Gastroesophageal sphincter (tissue), 4 donors: Measurements from ENCODE around the gene KNDC1. TPM values are rescaled to one million over a fixed set of nuclear protein-coding genes. Genes with fewer than 3 reads are reported as not detected.
A peak's percentile ranks its signal among the peaks of the same experiment; 100 is the strongest.

Experiments
- ATAC-seq: fragments of 150-250 bp; one replicate; pipeline ENCODE4 v1.9.1; 2016; ENCODE audit warnings: mild to moderate bottlenecking, moderate library complexity
- H3K27ac ChIP-seq, 4 donors: fragments of 200-600 bp; sonication (generic) in 3 of 4; 1 replicate in 3 of 4; 2 replicates in 1 of 4; pipeline ENCODE4 v1.5.1; 2016 to 2019
- H3K27me3 ChIP-seq: fragments of 200-600 bp; sonication (generic); one replicate; pipeline ENCODE4 v1.5.1; 2019
- H3K36me3 ChIP-seq, 2 donors: fragments of 200-600 bp; sonication (generic); one replicate each; pipeline ENCODE4 v1.5.1; 2019; ENCODE audit warnings: control low read depth in 1 of 2
- H3K4me1 ChIP-seq, 3 donors: fragments of 200-600 bp; sonication (generic); 1 replicate in 2 of 3; 2 replicates in 1 of 3; pipeline ENCODE4 v1.5.1; 2016 to 2019; ENCODE audit warnings: control low read depth in 2 of 3
- H3K4me3 ChIP-seq, 2 donors: fragments of 200-600 bp; sonication (generic); one replicate each; pipeline ENCODE4 v1.5.1; 2019; ENCODE audit warnings: mild to moderate bottlenecking in 1 of 2, moderate library complexity in 1 of 2
- H3K9me3 ChIP-seq, 3 donors: fragments of 200-600 bp; sonication (generic); one replicate each; pipeline ENCODE4 v1.5.1; 2017 to 2019; ENCODE audit warnings: control low read depth in 2 of 3
- EP300 ChIP-seq: sonication (generic); formaldehyde crosslinking; IDR thresholded peaks from one replicate; pipeline ENCODE4 v1.6.1; 2017; ENCODE audit warnings: antibody characterized with exemption, mild to moderate bottlenecking
- POLR2A ChIP-seq, 2 donors: fragments of 450-650 bp; IDR thresholded peaks; one replicate each; pipeline ENCODE4 v1.6.1; 2017; ENCODE audit warnings: antibody characterized with exemption in 2 of 2, mild to moderate bottlenecking in 2 of 2, moderate library complexity in 1 of 2
- POLR2AphosphoS5 ChIP-seq: sonication (generic); formaldehyde crosslinking; IDR thresholded peaks from one replicate; pipeline ENCODE4 v1.6.1; 2017; ENCODE audit warnings: antibody characterized with exemption
- WGBS, 2 donors: methylation state at CpG; one replicate each; pipeline ENCODE4 v1.1.5; 2018; ENCODE audit warnings: low coverage in 1 of 2; 5-methylcytosine and 5-hydroxymethylcytosine counted together
- total RNA-seq, 4 donors: library from RNA; depleted of rRNA; stranded (reverse); fragments of >200 nt; gene quantifications; one replicate each; pipeline ENCODE4 v1.1.0, GENCODE V29; 2016
- TF ChIP-seq, protein P1 (sequence below), 4 experiments: fragments of 200-600 bp in 2 of 4; fragments of 450-650 bp in 2 of 4; sonication (generic) in 1 of 4; IDR thresholded peaks; one replicate each; pipeline ENCODE4 v1.5.1; 2017 to 2019; ENCODE audit warnings: antibody characterized with exemption in 4 of 4, mild to moderate bottlenecking in 2 of 4, moderate library complexity in 2 of 4

KNDC1 gene
- total RNA-seq, 4 donors from 2014 or later, result 0.62 to 3.4 (median 0.98) TPM

DNA sequence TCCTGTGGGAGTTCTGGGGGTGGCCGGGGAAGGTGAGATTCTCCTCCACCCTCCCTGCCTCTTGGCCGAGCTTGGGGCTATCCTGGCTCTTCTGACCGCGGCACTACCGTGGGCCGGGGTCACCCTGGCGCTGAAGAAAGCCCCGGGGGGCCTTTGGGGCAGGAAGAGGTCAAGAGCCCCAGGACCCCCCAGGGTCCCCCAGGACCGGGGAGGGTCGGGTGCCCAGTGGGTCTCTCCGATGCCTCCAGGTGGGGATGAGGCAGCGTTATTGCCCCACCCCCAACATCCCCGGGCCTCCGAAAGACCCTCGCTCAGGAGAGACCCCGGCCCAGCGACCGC lies 439 bp upstream of the KNDC1 start:
- H3K9me3 ChIP-seq, result no peaks in the 10 kb centered on the region
- no CpG with 5 or more reads among the region's 18 CpGs for WGBS, 2 donors
- H3K4me3 ChIP-seq, result peak overlapping the region in 1 of 2 donors; percentile 57
- no peak overlapping the region for H3K27ac ChIP-seq
- no peak for ATAC-seq
- H3K27me3 ChIP-seq, result peaks cover 62% of the 10 kb centered on the region
- no peaks in the 10 kb centered on the region for H3K36me3 ChIP-seq
- TF ChIP-seq, protein P1, sequence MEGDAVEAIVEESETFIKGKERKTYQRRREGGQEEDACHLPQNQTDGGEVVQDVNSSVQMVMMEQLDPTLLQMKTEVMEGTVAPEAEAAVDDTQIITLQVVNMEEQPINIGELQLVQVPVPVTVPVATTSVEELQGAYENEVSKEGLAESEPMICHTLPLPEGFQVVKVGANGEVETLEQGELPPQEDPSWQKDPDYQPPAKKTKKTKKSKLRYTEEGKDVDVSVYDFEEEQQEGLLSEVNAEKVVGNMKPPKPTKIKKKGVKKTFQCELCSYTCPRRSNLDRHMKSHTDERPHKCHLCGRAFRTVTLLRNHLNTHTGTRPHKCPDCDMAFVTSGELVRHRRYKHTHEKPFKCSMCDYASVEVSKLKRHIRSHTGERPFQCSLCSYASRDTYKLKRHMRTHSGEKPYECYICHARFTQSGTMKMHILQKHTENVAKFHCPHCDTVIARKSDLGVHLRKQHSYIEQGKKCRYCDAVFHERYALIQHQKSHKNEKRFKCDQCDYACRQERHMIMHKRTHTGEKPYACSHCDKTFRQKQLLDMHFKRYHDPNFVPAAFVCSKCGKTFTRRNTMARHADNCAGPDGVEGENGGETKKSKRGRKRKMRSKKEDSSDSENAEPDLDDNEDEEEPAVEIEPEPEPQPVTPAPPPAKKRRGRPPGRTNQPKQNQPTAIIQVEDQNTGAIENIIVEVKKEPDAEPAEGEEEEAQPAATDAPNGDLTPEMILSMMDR (IDR thresholded peaks at IDR 0.05), result no peak
- no peak for TF ChIP-seq POLR2AphosphoS5
- no peak for TF ChIP-seq EP300
- no peak for TF ChIP-seq POLR2A (IDR thresholded peaks at IDR 0.05)
- H3K4me1 ChIP-seq, result peaks cover 0 to 30% (median 11%) of the 10 kb centered on the region in 3 donors

DNA sequence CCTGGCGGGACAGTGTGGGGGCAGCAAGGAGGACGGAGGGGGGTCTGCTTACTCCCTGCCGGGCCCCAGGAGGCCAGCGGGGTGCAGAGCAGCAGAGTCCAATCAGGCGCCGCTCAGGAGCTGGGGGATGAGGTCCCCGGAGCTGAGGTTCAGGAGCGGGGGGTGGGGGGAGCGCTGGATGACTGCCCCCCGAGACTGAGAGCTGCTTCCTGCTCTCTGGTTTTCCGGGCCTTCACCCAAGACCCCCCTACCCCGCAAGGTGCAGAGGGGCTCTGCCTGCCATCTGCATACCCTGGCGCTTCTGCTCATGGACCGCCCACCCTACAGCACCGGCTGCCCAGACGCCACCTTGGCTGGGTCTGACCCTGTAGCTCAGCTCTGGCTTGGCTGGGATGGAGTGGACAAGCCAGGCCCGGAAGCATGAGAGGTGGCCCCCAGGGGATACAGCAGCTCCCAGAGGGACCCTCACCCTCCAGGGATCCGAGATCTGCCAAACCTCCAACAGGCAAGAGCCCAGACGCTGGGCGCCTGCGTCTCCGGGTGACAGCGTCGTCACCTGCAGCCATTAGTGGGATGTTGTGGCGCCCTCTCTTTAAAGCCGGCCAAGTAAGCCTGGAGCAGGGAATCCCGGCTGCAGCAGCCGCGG lies 930 bp downstream of the KNDC1 start:
- no peak overlapping the region for H3K27ac ChIP-seq
- peaks cover 76% of the 10 kb centered on the region for H3K27me3 ChIP-seq
- no CpG with 5 or more reads among the region's 29 CpGs for WGBS, 2 donors
- H3K4me1 ChIP-seq, result peaks cover 0 to 30% (median 11%) of the 10 kb centered on the region in 3 donors
- peak overlapping the region; percentile 29 to 57 for H3K4me3 ChIP-seq
- no peaks in the 10 kb centered on the region for H3K36me3 ChIP-seq
- no peak for ATAC-seq
- H3K9me3 ChIP-seq, result no peaks in the 10 kb centered on the region
- TF ChIP-seq EP300, result no peak
- no peak for TF ChIP-seq POLR2A (IDR thresholded peaks at IDR 0.05)
- TF ChIP-seq POLR2AphosphoS5, result no peak
- TF ChIP-seq, protein P1 (IDR thresholded peaks at IDR 0.05), result no peak

DNA sequence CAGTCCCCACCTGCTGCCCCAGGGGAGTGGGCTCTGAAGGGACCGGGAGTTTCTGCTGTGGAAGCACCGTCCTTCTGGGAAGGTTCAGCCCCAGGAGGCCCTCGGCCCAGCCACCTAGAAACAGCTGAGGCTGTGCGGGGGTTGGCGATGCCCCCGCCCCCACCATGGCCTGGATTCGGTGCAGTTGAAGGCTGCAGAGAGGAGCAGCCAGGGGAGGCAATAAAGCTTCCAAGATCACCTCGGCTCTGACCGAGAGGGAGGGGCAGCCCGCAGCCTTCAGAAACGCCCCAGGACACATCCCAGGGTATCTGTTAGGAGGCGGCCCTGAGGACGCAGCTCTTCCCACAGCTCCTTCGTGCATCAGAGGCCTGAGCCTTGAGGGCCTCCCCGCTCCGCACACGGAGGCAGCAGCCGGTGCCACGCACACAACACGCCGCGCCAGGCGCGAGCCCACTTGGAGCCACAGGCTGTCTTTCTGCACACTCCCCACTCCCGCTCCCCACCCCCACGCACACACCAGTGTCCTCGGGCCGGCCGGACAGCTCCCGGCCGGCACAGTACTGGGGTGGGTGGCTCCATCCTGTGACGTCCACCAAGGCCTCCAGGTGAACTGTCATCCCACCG lies 1.6 kb downstream of the KNDC1 start:
- no peaks in the 10 kb centered on the region for H3K9me3 ChIP-seq
- H3K27me3 ChIP-seq, result peaks cover 80% of the 10 kb centered on the region
- no CpG with 5 or more reads among the region's 33 CpGs for WGBS, 2 donors
- no peak overlapping the region for H3K27ac ChIP-seq
- no peak for ATAC-seq
- peaks cover 0 to 30% (median 11%) of the 10 kb centered on the region in 3 donors for H3K4me1 ChIP-seq
- peak overlapping the region in 1 of 2 donors; percentile 57 for H3K4me3 ChIP-seq
- no peaks in the 10 kb centered on the region for H3K36me3 ChIP-seq
- no peak for TF ChIP-seq POLR2A (IDR thresholded peaks at IDR 0.05)
- no peak for TF ChIP-seq POLR2AphosphoS5
- no peak for TF ChIP-seq EP300
- TF ChIP-seq, protein P1 (IDR thresholded peaks at IDR 0.05), result no peak

DNA sequence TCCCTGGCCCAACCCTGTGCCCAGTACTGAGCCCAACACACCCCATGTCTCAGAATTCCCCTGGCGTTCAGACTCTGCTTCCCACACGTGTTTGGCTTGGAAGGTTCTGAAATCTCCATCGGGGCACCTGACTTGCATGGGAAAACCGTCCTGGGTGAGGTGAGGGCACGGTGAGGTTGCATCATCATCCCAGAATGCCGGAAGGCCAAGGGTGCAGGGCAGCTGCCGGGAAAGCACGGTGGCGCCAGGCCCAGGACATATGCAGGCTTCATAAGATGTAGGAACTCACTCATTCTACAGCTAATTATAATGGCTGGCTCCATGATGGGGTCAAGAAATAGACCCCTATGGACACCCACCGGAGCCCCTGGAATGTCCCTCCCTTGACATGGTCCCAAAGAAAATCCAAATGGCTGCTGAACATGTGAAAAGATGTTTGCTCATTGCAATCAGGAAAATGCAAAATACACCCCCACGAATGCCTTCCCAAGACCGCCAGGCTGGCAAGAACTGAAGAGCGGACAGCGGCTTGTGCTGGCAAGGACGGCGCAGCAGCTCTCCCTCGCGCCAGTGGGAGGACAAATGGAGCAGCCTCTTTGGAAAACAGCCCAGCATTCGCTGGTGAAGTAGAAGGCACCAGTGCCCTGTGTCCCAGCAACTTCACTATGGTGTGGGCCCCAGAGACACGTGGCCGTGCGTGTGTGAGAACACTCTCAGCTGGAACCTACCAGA lies 2.3 kb downstream of the KNDC1 start:
- no peak for ATAC-seq
- Histone ChIP-seq H3K4me3 (no peak overlapping the region), H3K27me3 (peaks cover 82% of the 10 kb centered on the region), H3K4me1 (peaks cover 0 to 30% (median 11%) of the 10 kb centered on the region in 3 donors), H3K9me3 (no peaks in the 10 kb centered on the region), H3K27ac (no peak overlapping the region), H3K36me3 (no peaks in the 10 kb centered on the region)
- TF ChIP-seq POLR2AphosphoS5, result no peak
- TF ChIP-seq, protein P1 (IDR thresholded peaks at IDR 0.05), result no peak
- no peak for TF ChIP-seq EP300
- TF ChIP-seq POLR2A (IDR thresholded peaks at IDR 0.05), result no peak
- 83% methylated on average over 10 of the region's 22 CpGs; no CpG with 5 or more reads in 1 of the 2 donors for WGBS, 2 donors
